Measurements from ENCODE around the gene ARMCX5. TPM values are rescaled to one million over a fixed set of nuclear protein-coding genes. Genes with fewer than 3 reads are reported as not detected.

ARMCX5 gene
- 14.6 TPM for polyA plus RNA-seq (2013, experiment 1 of 2)
- polyA plus RNA-seq (2013, experiment 2 of 2) = 15.6 TPM

DNA sequence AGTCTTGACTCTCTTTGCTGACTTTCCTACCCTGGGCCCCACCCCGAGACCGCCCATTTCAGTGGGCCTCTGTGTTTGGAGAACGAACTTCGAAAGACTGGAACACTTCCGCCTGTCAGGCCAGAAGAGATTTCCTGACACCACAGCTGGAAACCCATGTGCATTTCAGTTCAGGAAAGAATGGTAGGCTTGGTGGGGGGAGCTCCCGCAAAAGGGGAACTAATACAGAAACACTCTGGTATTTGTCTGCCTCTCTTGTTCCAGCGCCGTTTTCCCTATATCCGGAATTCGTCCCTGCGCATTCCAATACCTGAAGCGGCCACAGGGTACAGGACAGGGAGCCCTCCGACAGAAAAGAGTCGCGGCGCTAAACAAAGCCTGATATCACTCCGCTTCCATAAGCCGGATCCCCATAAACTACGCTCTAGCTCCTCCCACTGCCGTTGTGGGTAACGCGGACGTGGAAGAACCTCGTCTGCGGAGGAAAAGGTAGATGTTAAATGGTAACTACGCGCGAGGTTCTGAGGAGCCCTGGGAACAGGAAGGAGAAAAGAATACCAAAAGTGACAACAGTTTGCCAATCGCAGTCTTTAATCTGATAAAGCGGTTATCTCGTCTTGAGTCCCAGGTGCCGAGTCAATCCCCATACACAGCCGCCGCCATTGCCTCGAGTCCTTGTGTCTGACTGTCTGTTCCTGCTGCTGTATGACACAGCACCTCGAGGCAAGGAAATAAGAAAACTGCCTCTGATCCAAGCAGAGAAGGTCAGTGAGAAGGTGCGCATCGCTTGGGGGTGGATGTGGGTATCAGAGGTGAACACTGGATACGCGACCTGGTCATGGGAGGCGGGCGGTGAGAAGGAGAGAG is at the start of gene ARMCX5:
Gene ARMCX5, plus strand, starts transcription at position 432 of the 867 bp plus-strand sequence. CDS start 2,627 bp downstream, outside the sequence.
- peak within 1 kb of the TSS; percentile 90 for H3K9ac ChIP-seq (ENCODE audit: low read depth, low read length)
- no peaks in the 10 kb centered on the region for H3K9me3 ChIP-seq (ENCODE audit: insufficient read depth, low read depth, low read length)
- H3K27ac ChIP-seq (ENCODE audit: low read depth, low read length) = peak within 1 kb of the TSS; percentile 55
- H3K4me1 ChIP-seq (ENCODE audit: insufficient read depth, low read length) = 0 out of 2 replicates have a peak, but pooled peaks cover 5% of the 10 kb centered on the region
- H3K36me3 ChIP-seq (ENCODE audit: insufficient read depth, low read length) = peaks cover 22% of the 10 kb centered on the region
- H3K4me3 ChIP-seq (ENCODE audit: low read length) = peak within 1 kb of the TSS; percentile 89
- no peaks in the 10 kb centered on the region for H3K27me3 ChIP-seq (ENCODE audit: insufficient read depth, low read length)
- 2% methylated on average over 38 of the region's 42 CpGs for WGBS

GRCh38 chrX:102558607-102559006 is 40.7 kb upstream of the ARMCX5 start:
- no peak overlapping the region for H3K4me3 ChIP-seq (ENCODE audit: low read length)
- no peaks in the 10 kb centered on the region for H3K36me3 ChIP-seq (ENCODE audit: insufficient read depth, low read length)
- no peaks in the 10 kb centered on the region for H3K9me3 ChIP-seq (ENCODE audit: insufficient read depth, low read depth, low read length)
- H3K9ac ChIP-seq (ENCODE audit: low read depth, low read length) = no peak overlapping the region
- H3K4me1 ChIP-seq (ENCODE audit: insufficient read depth, low read length) = no peaks in the 10 kb centered on the region
- no peak overlapping the region for H3K27ac ChIP-seq (ENCODE audit: low read depth, low read length)
- no peaks in the 10 kb centered on the region for H3K27me3 ChIP-seq (ENCODE audit: insufficient read depth, low read length)
- 94% methylated on average over 1 of the region's 2 CpGs for WGBS

GRCh38 chrX:102560423-102561068 is 38.8 kb upstream of the ARMCX5 start:
- no peaks in the 10 kb centered on the region for H3K9me3 ChIP-seq (ENCODE audit: insufficient read depth, low read depth, low read length)
- no peak overlapping the region for H3K4me3 ChIP-seq (ENCODE audit: low read length)
- H3K27ac ChIP-seq (ENCODE audit: low read depth, low read length) = no peak overlapping the region
- H3K4me1 ChIP-seq (ENCODE audit: insufficient read depth, low read length) = no peaks in the 10 kb centered on the region
- no peak overlapping the region for H3K9ac ChIP-seq (ENCODE audit: low read depth, low read length)
- no peaks in the 10 kb centered on the region for H3K27me3 ChIP-seq (ENCODE audit: insufficient read depth, low read length)
- WGBS = 90% methylated on average over 2 of the region's 2 CpGs
- H3K36me3 ChIP-seq (ENCODE audit: insufficient read depth, low read length) = no peaks in the 10 kb centered on the region

DNA sequence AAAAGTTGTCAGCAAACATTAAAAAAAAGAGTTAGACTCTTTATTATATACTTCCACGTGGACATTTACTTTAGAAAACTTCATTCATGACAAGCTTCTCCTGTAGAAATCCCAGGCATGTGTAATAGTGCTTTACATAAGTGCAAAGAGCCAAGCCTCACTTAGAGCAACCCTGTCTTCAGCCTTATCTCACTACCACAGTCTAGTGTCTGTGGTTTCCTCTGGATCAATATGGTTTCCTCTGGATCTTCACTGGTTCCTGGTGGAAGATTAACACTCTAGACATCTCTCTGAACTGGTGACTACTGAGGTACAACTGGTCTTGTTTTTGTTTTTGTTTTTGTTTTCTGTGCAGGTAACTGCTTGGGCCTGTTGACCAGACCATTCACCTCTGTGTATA is 18.4 kb upstream of the ARMCX5 start:
- no peak overlapping the region for H3K4me3 ChIP-seq (ENCODE audit: low read length)
- no peak overlapping the region for H3K9ac ChIP-seq (ENCODE audit: low read depth, low read length)
- H3K4me1 ChIP-seq (ENCODE audit: insufficient read depth, low read length) = no peaks in the 10 kb centered on the region
- WGBS = no CpG with 5 or more reads among the region's 1 CpG
- H3K27ac ChIP-seq (ENCODE audit: low read depth, low read length) = no peak overlapping the region
- no peaks in the 10 kb centered on the region for H3K27me3 ChIP-seq (ENCODE audit: insufficient read depth, low read length)
- H3K9me3 ChIP-seq (ENCODE audit: insufficient read depth, low read depth, low read length) = no peaks in the 10 kb centered on the region
- no peaks in the 10 kb centered on the region for H3K36me3 ChIP-seq (ENCODE audit: insufficient read depth, low read length)

DNA sequence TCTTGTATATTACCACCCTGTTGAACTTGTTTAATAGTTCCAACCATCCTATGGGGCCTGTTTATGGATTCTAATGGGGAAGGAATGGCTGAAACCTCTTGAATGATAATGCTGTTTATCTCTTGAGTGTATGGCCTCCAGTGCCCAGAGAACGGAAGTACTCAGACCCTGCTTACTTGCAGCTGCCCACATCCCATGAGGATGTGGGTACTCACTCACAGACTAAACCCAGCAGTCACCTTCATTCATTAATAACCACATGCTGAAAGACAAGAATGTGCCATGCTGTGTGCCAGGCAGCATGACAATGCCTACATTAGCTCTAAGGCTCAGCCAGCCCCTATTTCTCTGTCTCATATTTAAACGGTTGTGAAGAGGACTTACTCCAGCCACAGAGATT is 5.9 kb upstream of the ARMCX5 start:
- H3K4me3 ChIP-seq (ENCODE audit: low read length) = no peak overlapping the region
- no peak overlapping the region for H3K27ac ChIP-seq (ENCODE audit: low read depth, low read length)
- no peaks in the 10 kb centered on the region for H3K9me3 ChIP-seq (ENCODE audit: insufficient read depth, low read depth, low read length)
- no peak overlapping the region for H3K9ac ChIP-seq (ENCODE audit: low read depth, low read length)
- H3K36me3 ChIP-seq (ENCODE audit: insufficient read depth, low read length) = no peaks in the 10 kb centered on the region
- no peaks in the 10 kb centered on the region for H3K27me3 ChIP-seq (ENCODE audit: insufficient read depth, low read length)
- no peaks in the 10 kb centered on the region for H3K4me1 ChIP-seq (ENCODE audit: insufficient read depth, low read length)
- 92% methylated on average over 2 of the region's 2 CpGs for WGBS

GRCh38 chrX:102599951-102600579 is 750 bp downstream of the ARMCX5 start:
- 4% methylated on average over 4 of the region's 6 CpGs for WGBS
- peak overlapping the region; percentile 90 for H3K9ac ChIP-seq (ENCODE audit: low read depth, low read length)
- no peaks in the 10 kb centered on the region for H3K9me3 ChIP-seq (ENCODE audit: insufficient read depth, low read depth, low read length)
- H3K36me3 ChIP-seq (ENCODE audit: insufficient read depth, low read length) = peaks cover 22% of the 10 kb centered on the region
- H3K4me3 ChIP-seq (ENCODE audit: low read length) = peak overlapping the region; percentile 89
- H3K4me1 ChIP-seq (ENCODE audit: insufficient read depth, low read length) = 0 out of 2 replicates have a peak, but pooled peaks cover 5% of the 10 kb centered on the region
- H3K27me3 ChIP-seq (ENCODE audit: insufficient read depth, low read length) = no peaks in the 10 kb centered on the region
- H3K27ac ChIP-seq (ENCODE audit: low read depth, low read length) = no peak overlapping the region

DNA sequence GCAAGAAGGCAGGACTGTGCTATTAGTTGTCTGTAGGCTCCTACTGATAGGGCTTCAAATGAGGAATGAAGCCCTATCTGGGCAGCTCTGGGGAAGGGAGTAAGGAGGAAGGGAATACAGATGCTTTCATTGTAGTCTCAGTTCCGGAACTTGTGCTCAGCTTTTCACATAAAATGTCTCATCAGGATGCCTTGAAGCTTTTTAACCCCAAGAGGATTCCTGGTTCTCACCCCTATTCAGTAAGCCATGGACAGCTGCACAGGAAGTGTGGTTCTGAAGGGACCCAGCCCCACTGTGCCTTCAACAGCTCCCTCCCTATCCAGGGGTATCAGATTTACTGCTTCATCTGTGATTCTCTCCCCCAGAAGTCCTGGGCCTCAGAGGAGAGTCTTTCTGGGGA is 5.0 kb downstream of the ARMCX5 start:
- Histone ChIP-seq H3K4me3 (ENCODE audit: low read length) (no peak overlapping the region), H3K36me3 (ENCODE audit: insufficient read depth, low read length) (peaks cover 22% of the 10 kb centered on the region), H3K4me1 (ENCODE audit: insufficient read depth, low read length) (0 out of 2 replicates have a peak, but pooled peaks cover 5% of the 10 kb centered on the region), H3K27ac (ENCODE audit: low read depth, low read length) (no peak overlapping the region), H3K9ac (ENCODE audit: low read depth, low read length) (no peak overlapping the region), H3K27me3 (ENCODE audit: insufficient read depth, low read length) (no peaks in the 10 kb centered on the region), H3K9me3 (ENCODE audit: insufficient read depth, low read depth, low read length) (no peaks in the 10 kb centered on the region)
- 93% methylated on average over 1 of the region's 1 CpG for WGBS

DNA sequence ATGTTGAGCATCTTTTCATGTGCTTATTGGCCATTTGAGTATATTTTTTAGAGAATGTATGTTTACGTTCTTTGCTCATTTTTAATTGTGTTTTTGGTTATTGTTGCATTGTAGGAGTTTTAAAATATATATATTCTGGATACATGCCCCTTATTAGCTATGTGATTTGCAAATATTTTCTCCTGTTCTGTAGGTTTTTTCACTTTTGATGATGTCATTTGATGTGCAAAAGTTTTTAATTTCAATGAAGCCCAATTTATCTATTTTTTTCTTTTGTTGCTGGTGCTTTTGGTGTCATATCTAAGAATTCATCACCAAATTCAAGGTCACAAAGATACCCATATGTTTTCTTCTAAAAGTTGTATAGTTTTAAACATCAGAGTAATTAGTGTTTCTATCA is 6.8 kb downstream of the ARMCX5 start:
- peaks cover 25% of the 10 kb centered on the region for H3K36me3 ChIP-seq (ENCODE audit: insufficient read depth, low read length)
- H3K27ac ChIP-seq (ENCODE audit: low read depth, low read length) = no peak overlapping the region
- no peak overlapping the region for H3K4me3 ChIP-seq (ENCODE audit: low read length)
- H3K27me3 ChIP-seq (ENCODE audit: insufficient read depth, low read length) = no peaks in the 10 kb centered on the region
- H3K9me3 ChIP-seq (ENCODE audit: insufficient read depth, low read depth, low read length) = no peaks in the 10 kb centered on the region
- no peak overlapping the region for H3K9ac ChIP-seq (ENCODE audit: low read depth, low read length)
- no peaks in the 10 kb centered on the region for H3K4me1 ChIP-seq (ENCODE audit: insufficient read depth, low read length)
- no CpG with 5 or more reads among the region's 1 CpG for WGBS

GRCh38 chrX:102610905-102611304 is 11.6 kb downstream of the ARMCX5 start:
- no peaks in the 10 kb centered on the region for H3K4me1 ChIP-seq (ENCODE audit: insufficient read depth, low read length)
- H3K36me3 ChIP-seq (ENCODE audit: insufficient read depth, low read length) = peaks cover 5% of the 10 kb centered on the region; the same call in 1 of the 2 replicates
- H3K27ac ChIP-seq (ENCODE audit: low read depth, low read length) = no peak overlapping the region
- 95% methylated on average over 4 of the region's 4 CpGs for WGBS
- H3K27me3 ChIP-seq (ENCODE audit: insufficient read depth, low read length) = no peaks in the 10 kb centered on the region
- no peak overlapping the region for H3K4me3 ChIP-seq (ENCODE audit: low read length)
- H3K9ac ChIP-seq (ENCODE audit: low read depth, low read length) = no peak overlapping the region
- H3K9me3 ChIP-seq (ENCODE audit: insufficient read depth, low read depth, low read length) = no peaks in the 10 kb centered on the region

- H3K36me3 ChIP-seq (ENCODE audit: insufficient read depth, low read length) = no peaks in the 10 kb centered on the region
- H3K4me3 ChIP-seq (ENCODE audit: low read length) = no peak overlapping the region
- 96% methylated on average over 6 of the region's 6 CpGs for WGBS
- no peaks in the 10 kb centered on the region for H3K9me3 ChIP-seq (ENCODE audit: insufficient read depth, low read depth, low read length)
- H3K4me1 ChIP-seq (ENCODE audit: insufficient read depth, low read length) = no peaks in the 10 kb centered on the region
- H3K27ac ChIP-seq (ENCODE audit: low read depth, low read length) = no peak overlapping the region
- no peaks in the 10 kb centered on the region for H3K27me3 ChIP-seq (ENCODE audit: insufficient read depth, low read length)
- H3K9ac ChIP-seq (ENCODE audit: low read depth, low read length) = no peak overlapping the region
These were observed 24.8 kb downstream of the ARMCX5 start for GRCh38 chrX:102624105-102624504.

GRCh38 chrX:102627640-102628039 is 28.3 kb downstream of the ARMCX5 start:
- H3K9me3 ChIP-seq (ENCODE audit: insufficient read depth, low read depth, low read length) = no peaks in the 10 kb centered on the region
- WGBS = 91% methylated on average over 1 of the region's 1 CpG
- no peak overlapping the region for H3K4me3 ChIP-seq (ENCODE audit: low read length)
- H3K27ac ChIP-seq (ENCODE audit: low read depth, low read length) = no peak overlapping the region
- H3K9ac ChIP-seq (ENCODE audit: low read depth, low read length) = no peak overlapping the region
- H3K4me1 ChIP-seq (ENCODE audit: insufficient read depth, low read length) = no peaks in the 10 kb centered on the region
- no peaks in the 10 kb centered on the region for H3K36me3 ChIP-seq (ENCODE audit: insufficient read depth, low read length)
- no peaks in the 10 kb centered on the region for H3K27me3 ChIP-seq (ENCODE audit: insufficient read depth, low read length)

Measured in HUES64 (cell line).